Activated naive CD4-positive, alpha-beta T cell treated with anti-CD3 and anti-CD28 coated beads, Interleukin-2, amount 10 ng/mL, durations not matched to agents 7 days and 5 days (primary cell): Measurements from ENCODE around the gene CSNK1A1L.

Experiments
- CTCF ChIA-PET: fragments of 350-600 bp; sonication (Branson Sonifier 250); formaldehyde crosslinking; loops from one replicate; lab custom pipeline; 2021; ENCODE audit warnings: antibody characterized with exemption; lab: Charles Lee
- DNase-seq: peaks from one replicate; pipeline ENCODE4 v3.0.0-alpha.2; 2020
- H3K27ac Mint-ChIP-seq: one replicate; pipeline ENCODE4 v1.8.0; 2021; ENCODE audit warnings: mild to moderate bottlenecking, moderate library complexity, mixed read lengths
- H3K27me3 Mint-ChIP-seq: one replicate; pipeline ENCODE4 v1.8.0; 2021; ENCODE audit warnings: mild to moderate bottlenecking, mixed read lengths
- H3K36me3 Mint-ChIP-seq: one replicate; pipeline ENCODE4 v1.8.0; 2021; ENCODE audit warnings: mixed read lengths
- H3K4me1 Mint-ChIP-seq: one replicate; pipeline ENCODE4 v1.8.0; 2021; ENCODE audit warnings: mixed read lengths
- H3K4me3 Mint-ChIP-seq: one replicate; pipeline ENCODE4 v1.8.0; 2021; ENCODE audit warnings: mild to moderate bottlenecking, moderate library complexity, mixed read lengths
- H3K9me3 Mint-ChIP-seq: one replicate; pipeline ENCODE4 v1.8.0; 2021; ENCODE audit warnings: mixed read lengths

The CSNK1A1L gene

GRCh38 chr13:37127691-37128241 is 22.3 kb upstream of the CSNK1A1L start:
- H3K27ac Mint-ChIP-seq, result no peak overlapping the region
- no peak for DNase-seq
- H3K9me3 Mint-ChIP-seq, result no peaks in the 10 kb centered on the region
- no peaks in the 10 kb centered on the region for H3K4me1 Mint-ChIP-seq
- H3K4me3 Mint-ChIP-seq, result no peak overlapping the region
- CTCF ChIA-PET, result no interaction called here
- no peaks in the 10 kb centered on the region for H3K36me3 Mint-ChIP-seq
- H3K27me3 Mint-ChIP-seq, result no peaks in the 10 kb centered on the region

GRCh38 chr13:37123337-37123736 is 17.9 kb upstream of the CSNK1A1L start:
- H3K36me3 Mint-ChIP-seq, result no peaks in the 10 kb centered on the region
- no peak overlapping the region for H3K4me3 Mint-ChIP-seq
- DNase-seq, result no peak
- H3K9me3 Mint-ChIP-seq, result no peaks in the 10 kb centered on the region
- H3K27ac Mint-ChIP-seq, result no peak overlapping the region
- CTCF ChIA-PET, result no interaction called here
- no peaks in the 10 kb centered on the region for H3K27me3 Mint-ChIP-seq
- no peaks in the 10 kb centered on the region for H3K4me1 Mint-ChIP-seq

- CTCF ChIA-PET, result no interaction called here
- no peaks in the 10 kb centered on the region for H3K4me1 Mint-ChIP-seq
- H3K4me3 Mint-ChIP-seq, result no peak overlapping the region
- DNase-seq, result no peak
- no peaks in the 10 kb centered on the region for H3K9me3 Mint-ChIP-seq
- no peaks in the 10 kb centered on the region for H3K27me3 Mint-ChIP-seq
- H3K27ac Mint-ChIP-seq, result no peak overlapping the region
- H3K36me3 Mint-ChIP-seq, result no peaks in the 10 kb centered on the region
Observed at GRCh38 chr13:37118016-37118415, 12.6 kb upstream of the CSNK1A1L start.

GRCh38 chr13:37114250-37114649 is 8.8 kb upstream of the CSNK1A1L start:
- no peaks in the 10 kb centered on the region for H3K27me3 Mint-ChIP-seq
- CTCF ChIA-PET, result no interaction called here
- no peak for DNase-seq
- H3K4me3 Mint-ChIP-seq, result no peak overlapping the region
- H3K4me1 Mint-ChIP-seq, result no peaks in the 10 kb centered on the region
- H3K36me3 Mint-ChIP-seq, result no peaks in the 10 kb centered on the region
- H3K27ac Mint-ChIP-seq, result no peak overlapping the region
- H3K9me3 Mint-ChIP-seq, result no peaks in the 10 kb centered on the region

GRCh38 chr13:37113534-37113933 is 8.1 kb upstream of the CSNK1A1L start:
- no peaks in the 10 kb centered on the region for H3K36me3 Mint-ChIP-seq
- CTCF ChIA-PET, result no interaction called here

GRCh38 chr13:37109051-37109678 is 3.7 kb upstream of the CSNK1A1L start:
- Mint-ChIP-seq H3K4me1 (no peaks in the 10 kb centered on the region), H3K27me3 (no peaks in the 10 kb centered on the region), H3K9me3 (no peaks in the 10 kb centered on the region), H3K27ac (no peak overlapping the region), H3K36me3 (no peaks in the 10 kb centered on the region), H3K4me3 (no peak overlapping the region)
- no peak for DNase-seq
- CTCF ChIA-PET, result no interaction called here

More at GRCh38 chr13:37113534-37113933, 8.1 kb upstream of the CSNK1A1L start:
- Mint-ChIP-seq H3K9me3 (no peaks in the 10 kb centered on the region), H3K4me1 (no peaks in the 10 kb centered on the region), H3K27me3 (no peaks in the 10 kb centered on the region), H3K4me3 (no peak overlapping the region), H3K27ac (no peak overlapping the region)
- DNase-seq, result no peak

- no peak overlapping the region for H3K4me3 Mint-ChIP-seq
- H3K27me3 Mint-ChIP-seq, result no peaks in the 10 kb centered on the region
- H3K4me1 Mint-ChIP-seq, result no peaks in the 10 kb centered on the region
- CTCF ChIA-PET, result no interaction called here
- DNase-seq, result no peak
- no peak overlapping the region for H3K27ac Mint-ChIP-seq
- H3K36me3 Mint-ChIP-seq, result no peaks in the 10 kb centered on the region
- no peaks in the 10 kb centered on the region for H3K9me3 Mint-ChIP-seq
Observed at GRCh38 chr13:37107868-37108267, 2.4 kb upstream of the CSNK1A1L start.

- Mint-ChIP-seq H3K9me3 (no peaks in the 10 kb centered on the region), H3K36me3 (no peaks in the 10 kb centered on the region), H3K27ac (no peak overlapping the region), H3K4me1 (no peaks in the 10 kb centered on the region), H3K27me3 (no peaks in the 10 kb centered on the region), H3K4me3 (no peak overlapping the region)
- CTCF ChIA-PET, result interaction anchor here (0.6 kb wide), 1 partner anchor 667 kb away, joined by 3 read pairs; no protein-coding TSS in a partner anchor
- no peak for DNase-seq
Observed at GRCh38 chr13:37107456-37107855, 2.0 kb upstream of the CSNK1A1L start.

- Mint-ChIP-seq H3K4me1 (no peaks in the 10 kb centered on the region), H3K4me3 (no peak overlapping the region), H3K27ac (no peak overlapping the region), H3K27me3 (peaks cover 1% of the 10 kb centered on the region), H3K36me3 (no peaks in the 10 kb centered on the region), H3K9me3 (no peaks in the 10 kb centered on the region)
- DNase-seq, result no peak
- CTCF ChIA-PET, result interaction anchor here (0.6 kb wide), 1 partner anchor 666 kb away, joined by 3 read pairs; no protein-coding TSS in a partner anchor
Observed at GRCh38 chr13:37106642-37107041, 1.2 kb upstream of the CSNK1A1L start.

- H3K27ac Mint-ChIP-seq, result no peak overlapping the region
- H3K27me3 Mint-ChIP-seq, result peaks cover 9% of the 10 kb centered on the region
- H3K4me3 Mint-ChIP-seq, result no peak overlapping the region
- no peaks in the 10 kb centered on the region for H3K36me3 Mint-ChIP-seq
- CTCF ChIA-PET, result no interaction called here
- no peaks in the 10 kb centered on the region for H3K9me3 Mint-ChIP-seq
- no peaks in the 10 kb centered on the region for H3K4me1 Mint-ChIP-seq
- no peak for DNase-seq
Observed at GRCh38 chr13:37102896-37103295, 2.6 kb downstream of the CSNK1A1L start.

GRCh38 chr13:37101201-37101600 is 4.3 kb downstream of the CSNK1A1L start:
- peaks cover 9% of the 10 kb centered on the region for H3K27me3 Mint-ChIP-seq
- H3K4me1 Mint-ChIP-seq, result no peaks in the 10 kb centered on the region
- DNase-seq, result no peak
- CTCF ChIA-PET, result no interaction called here
- no peak overlapping the region for H3K4me3 Mint-ChIP-seq
- H3K27ac Mint-ChIP-seq, result no peak overlapping the region
- H3K36me3 Mint-ChIP-seq, result no peaks in the 10 kb centered on the region
- H3K9me3 Mint-ChIP-seq, result no peaks in the 10 kb centered on the region

- peaks cover 9% of the 10 kb centered on the region for H3K27me3 Mint-ChIP-seq
- CTCF ChIA-PET, result no interaction called here
- no peak for DNase-seq
- no peaks in the 10 kb centered on the region for H3K9me3 Mint-ChIP-seq
- H3K27ac Mint-ChIP-seq, result no peak overlapping the region
- no peaks in the 10 kb centered on the region for H3K36me3 Mint-ChIP-seq
- no peaks in the 10 kb centered on the region for H3K4me1 Mint-ChIP-seq
- H3K4me3 Mint-ChIP-seq, result no peak overlapping the region
Observed at GRCh38 chr13:37100731-37101130, 4.7 kb downstream of the CSNK1A1L start.

- no peak for DNase-seq
- H3K4me3 Mint-ChIP-seq, result no peak overlapping the region
- no peaks in the 10 kb centered on the region for H3K4me1 Mint-ChIP-seq
- H3K27me3 Mint-ChIP-seq, result peaks cover 9% of the 10 kb centered on the region
- H3K27ac Mint-ChIP-seq, result no peak overlapping the region
- H3K9me3 Mint-ChIP-seq, result no peaks in the 10 kb centered on the region
- no peaks in the 10 kb centered on the region for H3K36me3 Mint-ChIP-seq
- CTCF ChIA-PET, result no interaction called here
Observed at GRCh38 chr13:37097076-37097475, 8.4 kb downstream of the CSNK1A1L start.

GRCh38 chr13:37094840-37095239 is 10.6 kb downstream of the CSNK1A1L start:
- CTCF ChIA-PET, result no interaction called here
- Mint-ChIP-seq H3K36me3 (no peaks in the 10 kb centered on the region), H3K27me3 (no peaks in the 10 kb centered on the region), H3K4me3 (no peak overlapping the region), H3K9me3 (no peaks in the 10 kb centered on the region), H3K27ac (no peak overlapping the region), H3K4me1 (no peaks in the 10 kb centered on the region)
- DNase-seq, result no peak

- CTCF ChIA-PET, result interaction anchor here (0.7 kb wide), 1 partner anchor 20 kb away, joined by 3 read pairs; no protein-coding TSS in a partner anchor
- no peaks in the 10 kb centered on the region for H3K36me3 Mint-ChIP-seq
Observed at GRCh38 chr13:37094099-37094498, 11.4 kb downstream of the CSNK1A1L start.

More at GRCh38 chr13:37094099-37094498, 11.4 kb downstream of the CSNK1A1L start:
- no peak for DNase-seq
- H3K4me3 Mint-ChIP-seq, result no peak overlapping the region
- no peaks in the 10 kb centered on the region for H3K9me3 Mint-ChIP-seq
- no peaks in the 10 kb centered on the region for H3K27me3 Mint-ChIP-seq
- H3K27ac Mint-ChIP-seq, result no peak overlapping the region
- no peaks in the 10 kb centered on the region for H3K4me1 Mint-ChIP-seq
